ENCODE measurements around the gene HAUS8.

- TF ChIP-seq CTCF (IDR thresholded peaks at IDR 0.05; ENCODE audit: low read depth, low read length) (no peak), EZH2phosphoT487 (IDR thresholded peaks at IDR 0.05; ENCODE audit: low read depth) (no peak)
These were observed 49.9 kb downstream of the HAUS8 start for GRCh38 chr19:17025361-17025760.

Data from OCI-LY3 (cell line).